Transverse colon (tissue), 4 donors: ENCODE measurements around the gene IGDCC3. TPM values are rescaled to one million over a fixed set of nuclear protein-coding genes. Genes with fewer than 3 reads are reported as not detected.

Experiments
- DNase-seq: peaks from one replicate; pipeline ENCODE4 v3.0.0-alpha.2; 2019
- H3K27ac ChIP-seq, 4 donors: fragments of 200-600 bp; sonication (generic); 2 replicates each; pipeline ENCODE4 v1.5.1; 2016 to 2018; ENCODE audit warnings: inconsistent platforms in 4 of 4
- H3K27me3 ChIP-seq: fragments of 200-600 bp; sonication (generic); 2 replicates; pipeline ENCODE4 v1.5.1; 2017; ENCODE audit warnings: inconsistent platforms
- H3K36me3 ChIP-seq, 4 donors: fragments of 200-600 bp; sonication (generic); 2 replicates each; pipeline ENCODE4 v1.5.1; 2017 to 2019; ENCODE audit warnings: inconsistent platforms in 4 of 4
- H3K4me1 ChIP-seq, 4 donors: fragments of 200-600 bp; sonication (generic); 2 replicates each; pipeline ENCODE4 v1.5.1; 2017 to 2020; ENCODE audit warnings: inconsistent platforms in 4 of 4
- H3K4me3 ChIP-seq, 4 donors: fragments of 200-600 bp; sonication (generic); 1 replicate in 1 of 4; 2 replicates in 3 of 4; pipeline versions ENCODE4 v1.5.1 to v1.6.1; 2017 to 2019; ENCODE audit warnings: inconsistent platforms in 4 of 4
- H3K9me3 ChIP-seq, 2 donors: fragments of 200-600 bp; sonication (generic); 2 replicates each; pipeline ENCODE4 v1.5.1; 2017 to 2019; ENCODE audit warnings: inconsistent platforms in 2 of 2
- EP300 ChIP-seq: sonication (generic); formaldehyde crosslinking; IDR thresholded peaks from one replicate; pipeline ENCODE4 v1.6.1; 2017; ENCODE audit warnings: antibody characterized with exemption, low read depth
- POLR2A ChIP-seq: fragments of 450-650 bp; IDR thresholded peaks from one replicate; pipeline ENCODE4 v1.6.1; 2016; ENCODE audit warnings: antibody characterized with exemption, mild to moderate bottlenecking, moderate library complexity
- POLR2AphosphoS5 ChIP-seq, 3 donors: sonication (generic); formaldehyde crosslinking; IDR thresholded peaks; one replicate each; pipeline ENCODE4 v1.6.1; 2016; ENCODE audit warnings: antibody characterized with exemption in 3 of 3
- WGBS, 2 donors: methylation state at CpG; one replicate each; pipeline ENCODE4 v1.1.5; 2018; ENCODE audit warnings: low coverage in 1 of 2; 5-methylcytosine and 5-hydroxymethylcytosine counted together
- in situ Hi-C, 4 donors: fragments of 200-750 bp; cut with MboI; loops; one replicate each; pipeline versions ENCODE4 v1.15.0 to v1.15.1; 2017; ENCODE audit warnings: low sequenced_read_pairs in 3 of 4, low pct_ligation_motif_present in 1 of 4, low pct_unique_long_range_greater_than_20kb in 1 of 4
- intact Hi-C: fragments of 100-400 bp; cut with DNase I; formaldehyde crosslinking; loops from one replicate; pipeline ENCODE4 v1.15.1; 2023; ENCODE audit warnings: low total_unique reads
- total RNA-seq, 4 donors: library from RNA; depleted of rRNA; stranded (reverse); fragments of >200 nt; gene quantifications; one replicate each; pipeline ENCODE4 v1.1.0, GENCODE V29; 2016
- TF ChIP-seq, protein P1 (sequence below), 5 experiments: fragments of 200-600 bp in 3 of 5; fragments of 450-650 bp in 2 of 5; sonication (generic) in 3 of 5; IDR thresholded peaks; 1 replicate in 2 of 5; 2 replicates in 3 of 5; pipeline ENCODE4 v1.5.1; 2016 to 2017; ENCODE audit warnings: antibody characterized with exemption in 5 of 5, inconsistent platforms in 3 of 5, mild to moderate bottlenecking in 2 of 5, moderate library complexity in 1 of 5

The IGDCC3 gene
- total RNA-seq, 4 donors from 2014 or later: not detected

- Histone ChIP-seq H3K4me3 (peak overlapping the region in 2 of 4 donors; percentile 17 to 31), H3K27ac (no peak overlapping the region), H3K27me3 (peaks cover 51% of the 10 kb centered on the region), H3K9me3 (no peaks in the 10 kb centered on the region), H3K36me3 (no peaks in the 10 kb centered on the region), H3K4me1 (peaks cover 6 to 23% (median 20%) of the 10 kb centered on the region in 4 donors)
- no peak for TF ChIP-seq EP300
- TF ChIP-seq, protein P1, sequence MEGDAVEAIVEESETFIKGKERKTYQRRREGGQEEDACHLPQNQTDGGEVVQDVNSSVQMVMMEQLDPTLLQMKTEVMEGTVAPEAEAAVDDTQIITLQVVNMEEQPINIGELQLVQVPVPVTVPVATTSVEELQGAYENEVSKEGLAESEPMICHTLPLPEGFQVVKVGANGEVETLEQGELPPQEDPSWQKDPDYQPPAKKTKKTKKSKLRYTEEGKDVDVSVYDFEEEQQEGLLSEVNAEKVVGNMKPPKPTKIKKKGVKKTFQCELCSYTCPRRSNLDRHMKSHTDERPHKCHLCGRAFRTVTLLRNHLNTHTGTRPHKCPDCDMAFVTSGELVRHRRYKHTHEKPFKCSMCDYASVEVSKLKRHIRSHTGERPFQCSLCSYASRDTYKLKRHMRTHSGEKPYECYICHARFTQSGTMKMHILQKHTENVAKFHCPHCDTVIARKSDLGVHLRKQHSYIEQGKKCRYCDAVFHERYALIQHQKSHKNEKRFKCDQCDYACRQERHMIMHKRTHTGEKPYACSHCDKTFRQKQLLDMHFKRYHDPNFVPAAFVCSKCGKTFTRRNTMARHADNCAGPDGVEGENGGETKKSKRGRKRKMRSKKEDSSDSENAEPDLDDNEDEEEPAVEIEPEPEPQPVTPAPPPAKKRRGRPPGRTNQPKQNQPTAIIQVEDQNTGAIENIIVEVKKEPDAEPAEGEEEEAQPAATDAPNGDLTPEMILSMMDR (IDR thresholded peaks at IDR 0.05): no peak
- no peak for TF ChIP-seq POLR2AphosphoS5 (IDR thresholded peaks at IDR 0.05)
- TF ChIP-seq POLR2A: no peak
- intact Hi-C loops: no loop called here
- in situ Hi-C loops: no loop called here
- WGBS, 2 donors: 33 to 74% methylated on average over 4 to 25 of the region's 28 CpGs
- DNase-seq: no peak
Observed at GRCh38 chr15:65423150-65423975, 45.6 kb upstream of the IGDCC3 start.

- Histone ChIP-seq H3K4me3 (peak overlapping the region; percentile 14 to 57 (median 40)), H3K36me3 (no peaks in the 10 kb centered on the region), H3K9me3 (no peaks in the 10 kb centered on the region), H3K27ac (peak overlapping the region in 3 of 4 donors; percentile 8 to 18 (median 11)), H3K27me3 (peaks cover 57% of the 10 kb centered on the region), H3K4me1 (peaks cover 6 to 23% (median 20%) of the 10 kb centered on the region in 4 donors)
- no peak for TF ChIP-seq EP300
- TF ChIP-seq, protein P1 (IDR thresholded peaks at IDR 0.05): no peak
- no peak for TF ChIP-seq POLR2A
- no peak for TF ChIP-seq POLR2AphosphoS5 (IDR thresholded peaks at IDR 0.05)
- peak; percentile 19 for DNase-seq
- in situ Hi-C loops (no loop called here), intact Hi-C loops (no loop called here)
- WGBS, 2 donors: 3 to 10% methylated on average over 4 to 34 of the region's 39 CpGs
Observed at GRCh38 chr15:65421360-65422215, 43.8 kb upstream of the IGDCC3 start.

DNA sequence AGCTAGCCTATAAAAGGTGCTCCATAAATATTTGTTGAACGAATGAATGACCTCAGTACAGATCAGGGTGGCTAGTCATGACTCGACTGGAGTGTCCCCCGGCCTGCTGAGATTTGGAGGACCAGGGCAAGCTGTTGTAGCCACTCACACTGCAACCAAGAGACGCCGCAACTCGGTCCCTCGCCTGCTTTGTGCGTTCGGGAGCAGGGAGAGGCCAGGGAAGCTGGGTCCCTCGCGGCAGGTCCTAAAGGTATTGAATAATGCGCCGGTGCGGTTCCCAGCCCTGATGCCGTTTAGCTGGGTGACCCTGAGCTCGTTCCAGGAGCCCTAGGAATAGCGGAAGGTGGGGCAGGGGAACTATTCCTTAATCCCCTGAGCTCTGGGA, 43.2 kb upstream of the IGDCC3 start:
- no peaks in the 10 kb centered on the region for H3K9me3 ChIP-seq
- in situ Hi-C loops (no loop called here), intact Hi-C loops (no loop called here)
- H3K27ac ChIP-seq: peak overlapping the region in 3 of 4 donors; percentile 8 to 18 (median 11)
- TF ChIP-seq POLR2A: no peak
- H3K36me3 ChIP-seq: no peaks in the 10 kb centered on the region
- no peak for DNase-seq
- WGBS, 2 donors: 31 to 55% methylated on average over 4 to 17 of the region's 17 CpGs
- peaks cover 57% of the 10 kb centered on the region for H3K27me3 ChIP-seq
- peak overlapping the region in 3 of 4 donors; percentile 34 to 57 (median 45) for H3K4me3 ChIP-seq
- H3K4me1 ChIP-seq: peaks cover 6 to 23% (median 20%) of the 10 kb centered on the region in 4 donors

- 86% methylated on average over 2 of the region's 2 CpGs; no CpG with 5 or more reads in 1 of the 2 donors for WGBS, 2 donors
- intact Hi-C loops: no loop called here
- H3K27ac ChIP-seq: no peak overlapping the region
Observed at GRCh38 chr15:65418596-65418995, 40.8 kb upstream of the IGDCC3 start.

More at GRCh38 chr15:65418596-65418995, 40.8 kb upstream of the IGDCC3 start:
- H3K4me3 ChIP-seq: no peak overlapping the region
- no peaks in the 10 kb centered on the region for H3K36me3 ChIP-seq
- H3K9me3 ChIP-seq: no peaks in the 10 kb centered on the region
- in situ Hi-C loops: no loop called here
- no peak for TF ChIP-seq EP300
- TF ChIP-seq, protein P1 (IDR thresholded peaks at IDR 0.05): no peak
- no peak for TF ChIP-seq POLR2A
- TF ChIP-seq POLR2AphosphoS5 (IDR thresholded peaks at IDR 0.05): no peak
- no peak for DNase-seq
- peaks cover 6 to 32% (median 20%) of the 10 kb centered on the region in 4 donors for H3K4me1 ChIP-seq
- peaks cover 52% of the 10 kb centered on the region for H3K27me3 ChIP-seq
